OCI-LY7 (cell line): ENCODE data around the gene CAMK1G.

Source experiments
- EZH2phosphoT487 ChIP-seq: fragments of 200-600 bp; sonication (generic); IDR thresholded peaks from 2 replicates; pipeline ENCODE4 v1.6.1; 2018; ENCODE audit warnings: low read depth, borderline replicate concordance, mild to moderate bottlenecking, mixed run types, antibody characterized with exemption, low read length, moderate library complexity, mixed read lengths
- TF ChIP-seq, protein P1 (sequence below): fragments of 200-600 bp; sonication (generic); conservative IDR thresholded peaks from 2 replicates; pipeline ENCODE4 v1.5.1; 2014; ENCODE audit warnings: mild to moderate bottlenecking, antibody characterized with exemption, low read length, moderate library complexity, mixed read lengths

- TF ChIP-seq, protein P1, sequence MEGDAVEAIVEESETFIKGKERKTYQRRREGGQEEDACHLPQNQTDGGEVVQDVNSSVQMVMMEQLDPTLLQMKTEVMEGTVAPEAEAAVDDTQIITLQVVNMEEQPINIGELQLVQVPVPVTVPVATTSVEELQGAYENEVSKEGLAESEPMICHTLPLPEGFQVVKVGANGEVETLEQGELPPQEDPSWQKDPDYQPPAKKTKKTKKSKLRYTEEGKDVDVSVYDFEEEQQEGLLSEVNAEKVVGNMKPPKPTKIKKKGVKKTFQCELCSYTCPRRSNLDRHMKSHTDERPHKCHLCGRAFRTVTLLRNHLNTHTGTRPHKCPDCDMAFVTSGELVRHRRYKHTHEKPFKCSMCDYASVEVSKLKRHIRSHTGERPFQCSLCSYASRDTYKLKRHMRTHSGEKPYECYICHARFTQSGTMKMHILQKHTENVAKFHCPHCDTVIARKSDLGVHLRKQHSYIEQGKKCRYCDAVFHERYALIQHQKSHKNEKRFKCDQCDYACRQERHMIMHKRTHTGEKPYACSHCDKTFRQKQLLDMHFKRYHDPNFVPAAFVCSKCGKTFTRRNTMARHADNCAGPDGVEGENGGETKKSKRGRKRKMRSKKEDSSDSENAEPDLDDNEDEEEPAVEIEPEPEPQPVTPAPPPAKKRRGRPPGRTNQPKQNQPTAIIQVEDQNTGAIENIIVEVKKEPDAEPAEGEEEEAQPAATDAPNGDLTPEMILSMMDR = no peak
- no peak for TF ChIP-seq EZH2phosphoT487
Observed at GRCh38 chr1:209595599-209596285, 12.2 kb downstream of the CAMK1G start.
